ENCODE measurements around the gene CARD11. TPM values are rescaled to one million over a fixed set of nuclear protein-coding genes. Genes with fewer than 3 reads are reported as not detected.

The CARD11 gene
- total and polyA plus RNA-seq, 2 experiments from 2014 or later = 17.7 to 29.0 TPM

GRCh38 chr7:2940466-2940865 is 103.2 kb downstream of the CARD11 start (continued):
- no peak for TF ChIP-seq ZNF462 (CRISPR knock-in tag; IDR thresholded peaks at IDR 0.05)

DNA sequence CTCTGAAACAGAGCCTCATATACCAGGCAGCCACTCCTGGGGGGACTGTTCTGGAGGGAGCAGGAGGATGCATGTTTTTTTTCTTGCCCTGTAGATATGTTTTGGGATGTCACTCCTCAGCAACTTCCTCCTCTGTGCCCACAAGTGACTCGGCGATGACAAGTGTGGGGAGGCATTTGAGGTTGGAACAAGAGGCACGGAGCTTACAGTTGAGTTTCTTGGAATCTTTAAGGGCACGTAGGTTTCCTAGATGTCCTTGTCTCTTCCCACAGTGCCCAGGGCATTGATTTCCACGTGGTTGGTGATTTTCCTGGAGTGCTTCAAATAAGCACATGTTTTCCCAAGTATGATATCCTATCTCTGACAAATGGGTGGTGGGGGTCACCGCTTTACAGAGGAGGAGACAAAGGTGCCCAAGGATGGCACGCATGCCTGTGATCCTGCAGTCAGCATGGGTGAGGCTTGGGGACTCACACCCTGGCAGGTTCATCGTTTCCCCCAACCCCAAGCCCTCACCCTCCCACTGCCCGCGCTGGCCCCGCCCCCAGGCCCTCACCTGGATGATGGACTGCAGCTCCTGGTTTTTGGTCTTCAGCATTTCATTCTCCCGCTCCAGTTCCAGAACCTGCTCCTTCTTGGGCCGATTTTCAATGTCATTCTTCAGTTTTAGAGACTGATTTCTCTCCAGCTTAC is 104.3 kb downstream of the CARD11 start:
- no peak overlapping the region for H3K4me2 ChIP-seq
- Mint-ChIP-seq H3K4me3 (no peak overlapping the region), H3K27ac (no peak overlapping the region), H3K27me3 (ENCODE audit: insufficient read depth, low read depth, poor library complexity) (peaks cover 6% of the 10 kb centered on the region), H3K4me1 (peaks cover 3% of the 10 kb centered on the region), H3K36me3 (ENCODE audit: low read depth) (peaks cover 27% of the 10 kb centered on the region), H3K9me3 (no peaks in the 10 kb centered on the region)
- ATAC-seq (no peak), DNase-seq (ENCODE audit: low spot score) (no peak)
- H3K36me3 ChIP-seq (ENCODE audit: insufficient read depth) = no peaks in the 10 kb centered on the region; the same call in 1 of the 2 replicates
- H3K9me2 ChIP-seq (ENCODE audit: insufficient read depth) = 0 out of 2 replicates have a peak, but pooled peaks cover under 1% of the 10 kb centered on the region
- H4K20me1 ChIP-seq (replicated peaks; ENCODE audit: insufficient read depth) = no peaks in the 10 kb centered on the region
- no peaks in the 10 kb centered on the region for H3K79me2 ChIP-seq (replicated peaks; ENCODE audit: insufficient read depth)
- H3K4me1 ChIP-seq (ENCODE audit: insufficient read depth) = no peaks in the 10 kb centered on the region
- H3K27ac ChIP-seq (ENCODE audit: low read depth) = no peak overlapping the region
- H3K4me3 ChIP-seq = no peak overlapping the region
- H3K27me3 ChIP-seq (ENCODE audit: insufficient read depth) = no peaks in the 10 kb centered on the region
- no peak overlapping the region for H2AFZ ChIP-seq
- no peaks in the 10 kb centered on the region for H3F3A ChIP-seq (replicated peaks; ENCODE audit: low read depth)
- no peak for TF ChIP-seq EZH2 (IDR thresholded peaks at IDR 0.05; ENCODE audit: low read depth, unreplicated experiment)
- TF ChIP-seq ZNF114 (CRISPR knock-in tag; IDR thresholded peaks at IDR 0.05) = no peak
- TF ChIP-seq REST (IDR thresholded peaks at IDR 0.05; ENCODE audit: unreplicated experiment) = no peak
- TF ChIP-seq ZNF462 (CRISPR knock-in tag; IDR thresholded peaks at IDR 0.05) = no peak
